ENCODE results near the gene INPP5F.

- TF ChIP-seq POLR2A (IDR thresholded peaks at IDR 0.05) (no peak), CTCF (IDR thresholded peaks at IDR 0.05) (no peak)
Measured at GRCh38 chr10:119680650-119681081, 45.2 kb upstream of the INPP5F start.

Measured in adrenal gland (tissue), 5 donors.